ENCODE results near the gene CCDC148.

Gene CCDC148

GRCh38 chr2:158135096-158135495 lies 321.5 kb downstream of the CCDC148 start:
- TF ChIP-seq, protein P1, sequence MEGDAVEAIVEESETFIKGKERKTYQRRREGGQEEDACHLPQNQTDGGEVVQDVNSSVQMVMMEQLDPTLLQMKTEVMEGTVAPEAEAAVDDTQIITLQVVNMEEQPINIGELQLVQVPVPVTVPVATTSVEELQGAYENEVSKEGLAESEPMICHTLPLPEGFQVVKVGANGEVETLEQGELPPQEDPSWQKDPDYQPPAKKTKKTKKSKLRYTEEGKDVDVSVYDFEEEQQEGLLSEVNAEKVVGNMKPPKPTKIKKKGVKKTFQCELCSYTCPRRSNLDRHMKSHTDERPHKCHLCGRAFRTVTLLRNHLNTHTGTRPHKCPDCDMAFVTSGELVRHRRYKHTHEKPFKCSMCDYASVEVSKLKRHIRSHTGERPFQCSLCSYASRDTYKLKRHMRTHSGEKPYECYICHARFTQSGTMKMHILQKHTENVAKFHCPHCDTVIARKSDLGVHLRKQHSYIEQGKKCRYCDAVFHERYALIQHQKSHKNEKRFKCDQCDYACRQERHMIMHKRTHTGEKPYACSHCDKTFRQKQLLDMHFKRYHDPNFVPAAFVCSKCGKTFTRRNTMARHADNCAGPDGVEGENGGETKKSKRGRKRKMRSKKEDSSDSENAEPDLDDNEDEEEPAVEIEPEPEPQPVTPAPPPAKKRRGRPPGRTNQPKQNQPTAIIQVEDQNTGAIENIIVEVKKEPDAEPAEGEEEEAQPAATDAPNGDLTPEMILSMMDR (IDR thresholded peaks at IDR 0.05; ENCODE audit: insufficient read depth, low read length) = no peak
- TF ChIP-seq SPI1 (IDR thresholded peaks at IDR 0.05; ENCODE audit: borderline replicate concordance, low read depth) (no peak), POLR2AphosphoS5 (IDR thresholded peaks at IDR 0.05; ENCODE audit: low read depth) (no peak), GABPA (IDR thresholded peaks at IDR 0.05; ENCODE audit: low read depth) (no peak)
- TF ChIP-seq, protein P2, sequence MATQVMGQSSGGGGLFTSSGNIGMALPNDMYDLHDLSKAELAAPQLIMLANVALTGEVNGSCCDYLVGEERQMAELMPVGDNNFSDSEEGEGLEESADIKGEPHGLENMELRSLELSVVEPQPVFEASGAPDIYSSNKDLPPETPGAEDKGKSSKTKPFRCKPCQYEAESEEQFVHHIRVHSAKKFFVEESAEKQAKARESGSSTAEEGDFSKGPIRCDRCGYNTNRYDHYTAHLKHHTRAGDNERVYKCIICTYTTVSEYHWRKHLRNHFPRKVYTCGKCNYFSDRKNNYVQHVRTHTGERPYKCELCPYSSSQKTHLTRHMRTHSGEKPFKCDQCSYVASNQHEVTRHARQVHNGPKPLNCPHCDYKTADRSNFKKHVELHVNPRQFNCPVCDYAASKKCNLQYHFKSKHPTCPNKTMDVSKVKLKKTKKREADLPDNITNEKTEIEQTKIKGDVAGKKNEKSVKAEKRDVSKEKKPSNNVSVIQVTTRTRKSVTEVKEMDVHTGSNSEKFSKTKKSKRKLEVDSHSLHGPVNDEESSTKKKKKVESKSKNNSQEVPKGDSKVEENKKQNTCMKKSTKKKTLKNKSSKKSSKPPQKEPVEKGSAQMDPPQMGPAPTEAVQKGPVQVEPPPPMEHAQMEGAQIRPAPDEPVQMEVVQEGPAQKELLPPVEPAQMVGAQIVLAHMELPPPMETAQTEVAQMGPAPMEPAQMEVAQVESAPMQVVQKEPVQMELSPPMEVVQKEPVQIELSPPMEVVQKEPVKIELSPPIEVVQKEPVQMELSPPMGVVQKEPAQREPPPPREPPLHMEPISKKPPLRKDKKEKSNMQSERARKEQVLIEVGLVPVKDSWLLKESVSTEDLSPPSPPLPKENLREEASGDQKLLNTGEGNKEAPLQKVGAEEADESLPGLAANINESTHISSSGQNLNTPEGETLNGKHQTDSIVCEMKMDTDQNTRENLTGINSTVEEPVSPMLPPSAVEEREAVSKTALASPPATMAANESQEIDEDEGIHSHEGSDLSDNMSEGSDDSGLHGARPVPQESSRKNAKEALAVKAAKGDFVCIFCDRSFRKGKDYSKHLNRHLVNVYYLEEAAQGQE (IDR thresholded peaks at IDR 0.05; ENCODE audit: insufficient replicate concordance, low read depth) = no peak
- H3K27me3 ChIP-seq (ENCODE audit: insufficient read depth, poor library complexity, severe bottlenecking) = no peaks in the 10 kb centered on the region
- no peak for DNase-seq (ENCODE audit: low read depth in 1 of 2, low spot score in 1 of 2)

GRCh38 chr2:158134655-158135054 lies 321.9 kb downstream of the CCDC148 start:
- DNase-seq (ENCODE audit: low read depth in 1 of 2, low spot score in 1 of 2) = no peak
- TF ChIP-seq, protein P2 (IDR thresholded peaks at IDR 0.05; ENCODE audit: insufficient replicate concordance, low read depth) = no peak
- TF ChIP-seq GABPA (IDR thresholded peaks at IDR 0.05; ENCODE audit: low read depth) (no peak), POLR2AphosphoS5 (IDR thresholded peaks at IDR 0.05; ENCODE audit: low read depth) (no peak), SPI1 (IDR thresholded peaks at IDR 0.05; ENCODE audit: borderline replicate concordance, low read depth) (no peak)
- TF ChIP-seq, protein P1 (IDR thresholded peaks at IDR 0.05; ENCODE audit: insufficient read depth, low read length) = no peak
- H3K4me3 ChIP-seq (replicated peaks; ENCODE audit: insufficient read depth, low read length) = no peak overlapping the region
- no peaks in the 10 kb centered on the region for H3K27me3 ChIP-seq (ENCODE audit: insufficient read depth, poor library complexity, severe bottlenecking)
- H3K27ac ChIP-seq (replicated peaks) = no peak overlapping the region

More at GRCh38 chr2:158135096-158135495, 321.5 kb downstream of the CCDC148 start:
- Histone ChIP-seq H3K27ac (replicated peaks) (no peak overlapping the region), H3K4me3 (replicated peaks; ENCODE audit: insufficient read depth, low read length) (no peak overlapping the region)

DNA sequence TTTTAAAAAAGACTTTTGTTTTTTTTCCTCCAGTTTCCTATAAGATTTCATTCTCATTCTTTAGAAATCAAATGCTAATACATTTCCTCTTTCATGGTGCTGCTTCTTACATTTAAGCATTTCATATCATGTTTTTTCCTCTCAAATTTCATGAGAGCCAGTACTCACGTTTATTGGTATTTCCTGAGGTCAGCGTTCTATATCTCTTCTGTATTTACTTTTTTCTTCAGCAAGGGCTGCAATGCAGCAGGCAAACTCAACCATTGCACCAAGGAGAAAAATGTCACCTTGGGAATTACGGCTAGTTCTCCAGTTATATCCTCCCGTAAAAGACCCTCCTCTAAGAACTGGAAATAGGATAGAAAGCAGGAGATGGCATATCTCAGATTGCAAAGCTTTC lies 322.5 kb downstream of the CCDC148 start:
- Histone ChIP-seq H3K27me3 (ENCODE audit: insufficient read depth, poor library complexity, severe bottlenecking) (no peaks in the 10 kb centered on the region), H3K27ac (replicated peaks) (no peak overlapping the region), H3K4me3 (replicated peaks; ENCODE audit: insufficient read depth, low read length) (no peak overlapping the region)
- TF ChIP-seq GABPA (IDR thresholded peaks at IDR 0.05; ENCODE audit: low read depth) = no peak
- TF ChIP-seq POLR2AphosphoS5 (IDR thresholded peaks at IDR 0.05; ENCODE audit: low read depth) = no peak
- TF ChIP-seq SPI1 (IDR thresholded peaks at IDR 0.05; ENCODE audit: borderline replicate concordance, low read depth) = no peak
- TF ChIP-seq, protein P1 (IDR thresholded peaks at IDR 0.05; ENCODE audit: insufficient read depth, low read length) = no peak
- TF ChIP-seq, protein P2 (IDR thresholded peaks at IDR 0.05; ENCODE audit: insufficient replicate concordance, low read depth) = no peak
- no peak for DNase-seq (ENCODE audit: low read depth in 1 of 2, low spot score in 1 of 2)

Data from HL-60 (cell line).